ENCODE results near the gene THSD1. TPM values are rescaled to one million over a fixed set of nuclear protein-coding genes. Genes with fewer than 3 reads are reported as not detected.

The THSD1 gene
- total and polyA plus RNA-seq, 10 of the 15 experiments (the other 5 are each of a cell fraction or from before 2014, with no cell fraction given), result 0.03 to 0.20 (median 0.13) TPM; not detected in 2

GRCh38 chr13:52356327-52356726 lies 49.6 kb downstream of the THSD1 start:
- H3K27me3 ChIP-seq (replicated peaks in 1 of 2; ENCODE audit: control insufficient read depth in 2 of 2, insufficient read depth in 2 of 2, low read length in 1 of 2), result no peaks in the 10 kb centered on the region
- ATAC-seq (no peak), FAIRE-seq (no peak), DNase-seq (ENCODE audit: low read depth, low spot score) (no peak)
- TF ChIP-seq GABPA (IDR thresholded peaks at IDR 0.05; ENCODE audit: low read depth) (no peak), MEF2B (IDR thresholded peaks at IDR 0.05; ENCODE audit: partially characterized antibody, poor library complexity, severe bottlenecking) (no peak), FOXK2 (IDR thresholded peaks at IDR 0.05) (no peak)
- CTCF ChIA-PET, result interaction anchor here (1.0 kb wide), 1 partner anchor 94 kb away, joined by 3 read pairs; the partner anchor contains the start of gene VPS36
- no peaks in the 10 kb centered on the region for H3K9me3 ChIP-seq (replicated peaks; ENCODE audit: control insufficient read depth, insufficient read depth, low read length)
- no peaks in the 10 kb centered on the region for H3K4me1 ChIP-seq (ENCODE audit: control insufficient read depth, insufficient read depth, low read length)
- no peak overlapping the region for H3K9ac ChIP-seq (ENCODE audit: control insufficient read depth, insufficient read depth, low read length)
- intact Hi-C loops (cut with micrococcal nuclease; ENCODE audit: unreplicated experiment) (no loop called here), in situ Hi-C loops (cut with MboI) (no loop called here)
- H3K27ac ChIP-seq (ENCODE audit: control insufficient read depth, insufficient read depth), result no peak overlapping the region
- RAD21 ChIA-PET (ENCODE audit: unreplicated experiment), result no interaction called here
- 20% methylated on average over 2 of the region's 2 CpGs for whole genome bisulfite sequencing (ENCODE audit: insufficient coverage, insufficient replicate concordance, low lambda C conversion rate, missing lambda C conversion rate)
- H3K4me3 ChIP-seq, result no peak overlapping the region
- H3K79me2 ChIP-seq (ENCODE audit: control insufficient read depth, insufficient read depth, low read length), result no peaks in the 10 kb centered on the region
- no TSS peak for BruUV-seq (replicated peaks)
- SMC1A ChIA-PET (ENCODE audit: uncharacterized antibody, unreplicated experiment), result interaction anchor here (1.4 kb wide), 1 partner anchor 12 kb away, joined by 4 read pairs; no protein-coding TSS in a partner anchor
- no peaks in the 10 kb centered on the region for H4K20me1 ChIP-seq (ENCODE audit: control insufficient read depth, insufficient read depth)
- no peak overlapping the region for H2AFZ ChIP-seq (ENCODE audit: control insufficient read depth, low read depth, low read length)
- H3K4me2 ChIP-seq (ENCODE audit: control insufficient read depth, insufficient read depth), result no peak overlapping the region
- H3K36me3 ChIP-seq (ENCODE audit: control insufficient read depth in 2 of 2, insufficient read depth in 2 of 2, low read length in 1 of 2), result no peaks in the 10 kb centered on the region
- POLR2A ChIA-PET, result no interaction called here

- no peaks in the 10 kb centered on the region for H3K79me2 ChIP-seq (ENCODE audit: control insufficient read depth, insufficient read depth, low read length)
- no peak for ATAC-seq
- TF ChIP-seq KAT2A (conservative IDR thresholded peaks at IDR 0.05; ENCODE audit: control insufficient read depth, low read depth, low read length) (no peak), HCFC1 (IDR thresholded peaks at IDR 0.05; ENCODE audit: low read length) (no peak), BCL3 (IDR thresholded peaks at IDR 0.05; ENCODE audit: borderline replicate concordance, insufficient read depth, low read depth, low read length, poor library complexity, severe bottlenecking) (no peak), WRNIP1 (IDR thresholded peaks at IDR 0.05; ENCODE audit: borderline replicate concordance, low read depth, low read length) (no peak), ZNF274 (IDR thresholded peaks at IDR 0.05; ENCODE audit: insufficient read depth, insufficient read length) (no peak), ZNF592 (IDR thresholded peaks at IDR 0.05) (no peak), LARP7 (IDR thresholded peaks at IDR 0.05) (no peak), CBX5 (IDR thresholded peaks at IDR 0.05; ENCODE audit: low read depth) (no peak), NR2C2 (IDR thresholded peaks at IDR 0.05; ENCODE audit: borderline replicate concordance, control insufficient read depth, insufficient read length, low read depth) (no peak)
Measured at GRCh38 chr13:52353193-52353592, 52.8 kb downstream of the THSD1 start.

More at GRCh38 chr13:52353193-52353592, 52.8 kb downstream of the THSD1 start:
- no TSS peak for BruUV-seq (replicated peaks)
- ChIA-PET SMC1A (ENCODE audit: uncharacterized antibody, unreplicated experiment) (interaction anchor here (0.8 kb wide), 1 partner anchor 120 kb away, joined by 3 read pairs; no protein-coding TSS in a partner anchor), POLR2A (no interaction called here), RAD21 (ENCODE audit: unreplicated experiment) (interaction anchor here (1.3 kb wide), 1 partner anchor 97 kb away, joined by 3 read pairs; the partner anchor contains the start of gene VPS36), CTCF (interaction anchor here (1.0 kb wide), 1 partner anchor 9 kb away, joined by 3 read pairs; no protein-coding TSS in a partner anchor)
- Histone ChIP-seq H3K9ac (ENCODE audit: control insufficient read depth, insufficient read depth, low read length) (no peak overlapping the region), H3K4me3 (no peak overlapping the region), H3K9me3 (replicated peaks; ENCODE audit: control insufficient read depth, insufficient read depth, low read length) (no peaks in the 10 kb centered on the region), H3K4me2 (ENCODE audit: control insufficient read depth, insufficient read depth) (no peak overlapping the region), H3K4me1 (ENCODE audit: control insufficient read depth, insufficient read depth, low read length) (no peaks in the 10 kb centered on the region), H3K27ac (ENCODE audit: control insufficient read depth, insufficient read depth) (no peak overlapping the region), H2AFZ (ENCODE audit: control insufficient read depth, low read depth, low read length) (no peak overlapping the region), H3K36me3 (ENCODE audit: control insufficient read depth in 2 of 2, insufficient read depth in 2 of 2, low read length in 1 of 2) (no peaks in the 10 kb centered on the region), H4K20me1 (ENCODE audit: control insufficient read depth, insufficient read depth) (no peaks in the 10 kb centered on the region), H3K27me3 (replicated peaks in 1 of 2; ENCODE audit: control insufficient read depth in 2 of 2, insufficient read depth in 2 of 2, low read length in 1 of 2) (no peaks in the 10 kb centered on the region)
- DNase-seq (ENCODE audit: low read depth, low spot score) (no peak), FAIRE-seq (no peak)
- WGBS (ENCODE audit: insufficient coverage, insufficient replicate concordance, low lambda C conversion rate, missing lambda C conversion rate), result 20% methylated on average over 1 of the region's 1 CpG
- in situ Hi-C loops (cut with MboI), result no loop called here
- intact Hi-C loops (cut with micrococcal nuclease; ENCODE audit: unreplicated experiment), result no loop called here
